HL-60/S4 (cell line): Measurements from ENCODE around the gene ENOX1.
"Not testable (repeated sequence)": the region's sequence is repeated elsewhere in the genome, so short reads cannot be mapped to it uniquely, and the experiment has no call there.

ENCODE experiments used
- in situ Hi-C: fragments of 300-500 bp; cut with MboI; formaldehyde crosslinking; loops from 2 replicates; pipeline ENCODE4 v1.14.3; 2022; ENCODE audit warnings: low sequenced_read_pairs

Gene ENOX1

GRCh38 chr13:43441899-43442499 lies 344.8 kb downstream of the ENOX1 start:
- in situ Hi-C loops: no loop called here

- in situ Hi-C loops: no loop called here
Measured at GRCh38 chr13:43441464-43441863, 345.3 kb downstream of the ENOX1 start.

GRCh38 chr13:43434191-43434590 lies 352.6 kb downstream of the ENOX1 start:
- in situ Hi-C loops: no loop called here

- in situ Hi-C loops: no loop called here
Measured at GRCh38 chr13:43433691-43434141, 353.1 kb downstream of the ENOX1 start.

GRCh38 chr13:43432958-43433357 lies 353.8 kb downstream of the ENOX1 start:
- in situ Hi-C loops: no loop called here

GRCh38 chr13:43431841-43432240 lies 354.9 kb downstream of the ENOX1 start:
- in situ Hi-C loops: no loop called here

GRCh38 chr13:43431290-43431716 lies 355.5 kb downstream of the ENOX1 start:
- in situ Hi-C loops: no loop called here

- in situ Hi-C loops: no loop called here
Measured at GRCh38 chr13:43428545-43429296, 358.1 kb downstream of the ENOX1 start.

GRCh38 chr13:43426355-43426754 lies 360.4 kb downstream of the ENOX1 start:
- in situ Hi-C loops: no loop called here

GRCh38 chr13:43425234-43425633 lies 361.5 kb downstream of the ENOX1 start:
- in situ Hi-C loops: no loop called here

- in situ Hi-C loops: no loop called here
Measured at GRCh38 chr13:43424412-43424811, 362.4 kb downstream of the ENOX1 start.

GRCh38 chr13:43422116-43422515 lies 364.7 kb downstream of the ENOX1 start:
- in situ Hi-C loops: no loop called here

- in situ Hi-C loops: not testable (repeated sequence)
Measured at GRCh38 chr13:43416842-43417241, 369.9 kb downstream of the ENOX1 start.

GRCh38 chr13:43416408-43416807 lies 370.4 kb downstream of the ENOX1 start:
- in situ Hi-C loops: not testable (repeated sequence)

GRCh38 chr13:43415903-43416391 lies 370.8 kb downstream of the ENOX1 start:
- in situ Hi-C loops: not testable (repeated sequence)

- in situ Hi-C loops: no loop called here
Measured at GRCh38 chr13:43414111-43414510, 372.7 kb downstream of the ENOX1 start.

- in situ Hi-C loops: no loop called here
Measured at GRCh38 chr13:43411741-43412140, 375.0 kb downstream of the ENOX1 start.

- in situ Hi-C loops: no loop called here
Measured at GRCh38 chr13:43411211-43411610, 375.6 kb downstream of the ENOX1 start.

GRCh38 chr13:43408274-43408673 lies 378.5 kb downstream of the ENOX1 start:
- in situ Hi-C loops: no loop called here

- in situ Hi-C loops: no loop called here
Measured at GRCh38 chr13:43407023-43407581, 379.7 kb downstream of the ENOX1 start.

GRCh38 chr13:43405457-43405856 lies 381.3 kb downstream of the ENOX1 start:
- in situ Hi-C loops: no loop called here

GRCh38 chr13:43402380-43402779 lies 384.4 kb downstream of the ENOX1 start:
- in situ Hi-C loops: no loop called here
